Fibroblast of villous mesenchyme (primary cell): Measurements from ENCODE around the gene MCL1. TPM values are rescaled to one million over a fixed set of nuclear protein-coding genes. Genes with fewer than 3 reads are reported as not detected.

ENCODE experiments used
- DNase-seq: peaks from one replicate; pipeline ENCODE4 v3.0.0-alpha.2; 2010; ENCODE audit warnings: low read depth
- H3K4me3 ChIP-seq: 2 replicates; pipeline ENCODE4 v1.5.1; 2011; ENCODE audit warnings: low read depth, mild to moderate bottlenecking, low read length
- CTCF ChIP-seq: IDR thresholded peaks from 2 replicates; pipeline ENCODE4 v1.5.1; 2012; ENCODE audit warnings: low read depth, mild to moderate bottlenecking, low read length; ENCODE audit not compliant: insufficient read depth
- small RNA-seq: library from RNA; depleted of rRNA; stranded (forward); fragments of <200 nt; gene quantifications from one replicate; pipeline ENCODE3, GENCODE V24; 2012
- total RNA-seq: library from RNA; depleted of rRNA; stranded (reverse); fragments of >200 nt; gene quantifications from 2 replicates; pipeline ENCODE4 v1.2.3, GENCODE V29; 2012

MCL1 gene
- total RNA-seq, 1 donor, result 272 TPM

GRCh38 chr1:150529017-150529416 lies 50.4 kb downstream of the MCL1 start:
- peak; percentile 87 for DNase-seq
- no peak for TF ChIP-seq CTCF
- H3K4me3 ChIP-seq, result no peak overlapping the region

DNA sequence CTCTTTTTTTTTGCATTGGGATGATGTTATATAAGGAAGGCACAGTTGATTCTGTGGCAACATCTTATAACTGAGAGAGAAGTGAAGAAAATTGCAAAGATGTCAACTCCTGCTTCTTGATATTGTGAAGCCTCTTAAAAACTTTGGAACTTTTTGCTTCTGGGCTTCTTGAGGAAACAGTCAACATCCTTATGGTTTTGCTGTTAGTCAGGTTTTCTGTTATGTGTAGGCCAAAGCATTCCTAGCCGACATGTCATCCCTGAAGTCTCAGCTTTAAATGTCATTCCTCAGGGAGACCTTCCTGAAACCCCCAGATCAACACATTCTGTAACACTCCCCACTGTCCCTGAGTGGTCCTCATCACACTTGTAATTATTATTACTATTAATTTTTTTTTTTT lies 51.2 kb downstream of the MCL1 start:
- no peak overlapping the region for H3K4me3 ChIP-seq
- DNase-seq, result peak; percentile 49
- TF ChIP-seq CTCF, result no peak

GRCh38 chr1:150525348-150525747 lies 54.1 kb downstream of the MCL1 start:
- no peak for TF ChIP-seq CTCF
- DNase-seq, result no peak
- H3K4me3 ChIP-seq, result no peak overlapping the region

Small RNA genes within 50 kb of the gene (small RNA-seq; reads per million reads assigned to genes)
- gene MIR4257, result not detected
- not detected for gene RF00015
- gene RF00561, result not detected
- gene RN7SL473P, result not detected
- gene RN7SL600P, result 0.28 reads per million

Other genes starting within 250 kb of the MCL1 start
- gene RPRD2, start 215.5 kb downstream of the MCL1 start, total RNA-seq, result 9.7 and 16.8 TPM in 2 replicates
- gene TARS2, start 92.2 kb downstream of the MCL1 start, total RNA-seq, result 17.3 and 18.4 TPM in 2 replicates
- gene ECM1, start 71.5 kb downstream of the MCL1 start, total RNA-seq, result 20.3 and 24.5 TPM in 2 replicates
- gene FALEC, start 63.9 kb downstream of the MCL1 start, total RNA-seq, result 0.64 and 1.3 TPM in 2 replicates
- 2.9 and 8.6 TPM in 2 replicates for gene ADAMTSL4, start 30.2 kb downstream of the MCL1 start, total RNA-seq
- gene ENSA, start 50.0 kb upstream of the MCL1 start, total RNA-seq, result 76.3 and 78.6 TPM in 2 replicates
- gene GOLPH3L, start 117.5 kb upstream of the MCL1 start, total RNA-seq, result 9.3 and 17.7 TPM in 2 replicates
- 0.43 and 1.3 TPM in 2 replicates for gene HORMAD1, start 141.3 kb upstream of the MCL1 start, total RNA-seq
- gene CTSS, start 186.2 kb upstream of the MCL1 start, total RNA-seq, result 4.7 and 7.4 TPM in 2 replicates
- 137 and 139 TPM in 2 replicates for gene CTSK, start 228.7 kb upstream of the MCL1 start, total RNA-seq